Measurements from ENCODE around the gene IMPA2.
"Not testable (repeated sequence)": the region's sequence is repeated elsewhere in the genome, so short reads cannot be mapped to it uniquely, and the experiment has no call there.

IMPA2 gene

GRCh38 chr18:11951390-11951851 is 29.9 kb upstream of the IMPA2 start:
- TF ChIP-seq, protein P1, sequence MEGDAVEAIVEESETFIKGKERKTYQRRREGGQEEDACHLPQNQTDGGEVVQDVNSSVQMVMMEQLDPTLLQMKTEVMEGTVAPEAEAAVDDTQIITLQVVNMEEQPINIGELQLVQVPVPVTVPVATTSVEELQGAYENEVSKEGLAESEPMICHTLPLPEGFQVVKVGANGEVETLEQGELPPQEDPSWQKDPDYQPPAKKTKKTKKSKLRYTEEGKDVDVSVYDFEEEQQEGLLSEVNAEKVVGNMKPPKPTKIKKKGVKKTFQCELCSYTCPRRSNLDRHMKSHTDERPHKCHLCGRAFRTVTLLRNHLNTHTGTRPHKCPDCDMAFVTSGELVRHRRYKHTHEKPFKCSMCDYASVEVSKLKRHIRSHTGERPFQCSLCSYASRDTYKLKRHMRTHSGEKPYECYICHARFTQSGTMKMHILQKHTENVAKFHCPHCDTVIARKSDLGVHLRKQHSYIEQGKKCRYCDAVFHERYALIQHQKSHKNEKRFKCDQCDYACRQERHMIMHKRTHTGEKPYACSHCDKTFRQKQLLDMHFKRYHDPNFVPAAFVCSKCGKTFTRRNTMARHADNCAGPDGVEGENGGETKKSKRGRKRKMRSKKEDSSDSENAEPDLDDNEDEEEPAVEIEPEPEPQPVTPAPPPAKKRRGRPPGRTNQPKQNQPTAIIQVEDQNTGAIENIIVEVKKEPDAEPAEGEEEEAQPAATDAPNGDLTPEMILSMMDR (IDR thresholded peaks at IDR 0.05; ENCODE audit: low read depth, low read length, missing control alignments) = no peak
- no peak for DNase-seq (ENCODE audit: low read depth)
- no peak overlapping the region for H3K4me3 ChIP-seq (ENCODE audit: low read depth, low read length)
- in situ Hi-C loops (cut with HindIII; ENCODE audit: low sequenced_read_pairs) = no loop called here

DNA sequence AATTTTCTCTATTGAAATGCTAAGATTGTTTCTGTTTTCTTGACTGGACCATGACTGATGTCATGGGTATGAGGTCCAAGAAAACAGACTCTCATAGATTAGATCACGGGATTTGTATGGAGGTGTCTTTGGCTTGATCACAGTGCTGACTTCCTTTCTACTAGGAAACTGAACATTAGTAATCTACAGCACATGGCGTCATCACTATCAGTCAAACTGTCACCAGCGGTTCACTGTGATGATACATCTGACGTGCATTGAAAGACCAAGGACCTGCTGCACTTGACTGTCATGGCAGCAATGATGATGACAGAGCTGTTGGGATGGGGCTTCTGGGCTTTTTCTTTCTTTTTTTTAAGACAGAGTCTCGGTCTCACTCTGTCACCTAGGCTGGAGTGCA is 28.2 kb upstream of the IMPA2 start:
- TF ChIP-seq, protein P1 (IDR thresholded peaks at IDR 0.05; ENCODE audit: low read depth, low read length, missing control alignments) = no peak
- in situ Hi-C loops (cut with HindIII; ENCODE audit: low sequenced_read_pairs) = no loop called here
- no peak overlapping the region for H3K4me3 ChIP-seq (ENCODE audit: low read depth, low read length)
- DNase-seq (ENCODE audit: low read depth) = no peak

DNA sequence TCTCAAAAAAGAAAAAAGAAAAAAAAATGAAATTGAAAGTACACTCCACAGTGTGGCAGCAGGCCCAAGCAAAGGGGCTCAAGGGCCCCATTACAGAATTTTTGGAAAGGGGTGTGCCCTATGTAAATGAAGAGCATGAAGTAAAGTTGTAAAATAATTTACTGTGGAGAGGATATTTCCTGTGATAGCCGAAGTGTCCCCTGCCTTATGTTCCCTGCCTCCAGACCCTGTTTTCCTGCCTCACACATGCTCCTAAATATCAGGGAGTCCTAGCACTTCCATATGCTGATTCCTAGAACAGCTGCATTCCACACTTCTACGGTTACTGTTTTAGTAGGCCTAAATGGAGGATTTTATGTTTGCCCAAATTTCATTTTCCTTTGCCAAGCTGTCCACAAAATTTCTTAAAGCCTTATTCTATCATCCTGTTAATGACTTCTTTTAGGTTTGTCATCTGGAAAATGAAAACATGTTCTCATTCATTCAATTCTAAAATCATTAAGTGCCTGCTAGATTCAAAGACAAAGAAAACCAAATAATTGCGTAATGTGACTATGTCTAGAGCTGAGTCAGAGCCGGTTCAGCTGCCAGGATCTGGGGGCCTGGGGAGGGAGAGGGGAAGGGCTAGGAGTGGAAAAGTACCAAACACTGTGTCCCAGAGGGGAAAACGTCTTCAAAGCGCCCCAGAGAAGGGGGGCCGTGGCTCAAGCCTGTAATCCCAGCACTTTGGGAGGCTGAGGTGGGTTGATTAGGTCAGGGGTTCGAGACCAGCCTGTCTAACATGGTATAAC is 25.9 kb upstream of the IMPA2 start:
- no peak overlapping the region for H3K4me3 ChIP-seq (ENCODE audit: low read depth, low read length)
- in situ Hi-C loops (cut with HindIII; ENCODE audit: low sequenced_read_pairs) = no loop called here
- peak; percentile 89 for DNase-seq (ENCODE audit: low read depth)
- TF ChIP-seq, protein P1 (IDR thresholded peaks at IDR 0.05; ENCODE audit: low read depth, low read length, missing control alignments) = no peak

GRCh38 chr18:11956371-11957308 is 24.7 kb upstream of the IMPA2 start:
- no peak overlapping the region for H3K4me3 ChIP-seq (ENCODE audit: low read depth, low read length)
- TF ChIP-seq, protein P1 (IDR thresholded peaks at IDR 0.05; ENCODE audit: low read depth, low read length, missing control alignments) = no peak
- no peak for DNase-seq (ENCODE audit: low read depth)
- in situ Hi-C loops (cut with HindIII; ENCODE audit: low sequenced_read_pairs) = no loop called here

GRCh38 chr18:11957636-11958035 is 23.7 kb upstream of the IMPA2 start:
- in situ Hi-C loops (cut with HindIII; ENCODE audit: low sequenced_read_pairs) = no loop called here
- TF ChIP-seq, protein P1 (IDR thresholded peaks at IDR 0.05; ENCODE audit: low read depth, low read length, missing control alignments) = no peak
- DNase-seq (ENCODE audit: low read depth) = no peak
- no peak overlapping the region for H3K4me3 ChIP-seq (ENCODE audit: low read depth, low read length)

DNA sequence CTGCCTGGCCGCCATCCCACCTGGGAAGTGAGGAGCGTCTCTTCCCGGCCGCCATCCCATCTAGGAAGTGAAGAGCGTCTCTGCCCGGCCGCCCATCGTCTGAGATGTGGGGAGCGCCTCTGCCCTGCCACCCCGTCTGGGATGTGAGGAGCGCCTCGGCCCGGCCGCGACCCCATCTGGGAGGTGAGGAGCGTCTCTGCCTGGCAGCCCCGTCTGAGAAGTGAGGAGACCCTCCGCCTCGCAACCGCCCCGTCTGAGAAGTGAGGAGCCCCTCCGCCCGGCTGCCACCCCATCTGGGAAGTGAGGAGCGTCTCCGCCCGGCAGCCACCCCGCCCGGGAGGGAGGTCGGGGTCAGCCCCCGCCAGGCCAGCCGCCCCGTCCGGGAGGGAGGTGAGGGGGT is 21.7 kb upstream of the IMPA2 start:
- not testable (repeated sequence) for DNase-seq (ENCODE audit: low read depth); H3K4me3 ChIP-seq (ENCODE audit: low read depth, low read length)
- in situ Hi-C loops (cut with HindIII; ENCODE audit: low sequenced_read_pairs) = loop anchor here (5.0 kb wide), 1 partner anchor 53 kb away; no protein-coding TSS in a partner anchor

All from astrocyte of the cerebellum (primary cell).